ENCODE results near the gene TOP3B.
"Not testable (repeated sequence)": the region's sequence is repeated elsewhere in the genome, so short reads cannot be mapped to it uniquely, and the experiment has no call there.

The TOP3B gene

GRCh38 chr22:21941921-21942320 lies 40.7 kb downstream of the TOP3B start:
- no peak for DNase-seq

DNA sequence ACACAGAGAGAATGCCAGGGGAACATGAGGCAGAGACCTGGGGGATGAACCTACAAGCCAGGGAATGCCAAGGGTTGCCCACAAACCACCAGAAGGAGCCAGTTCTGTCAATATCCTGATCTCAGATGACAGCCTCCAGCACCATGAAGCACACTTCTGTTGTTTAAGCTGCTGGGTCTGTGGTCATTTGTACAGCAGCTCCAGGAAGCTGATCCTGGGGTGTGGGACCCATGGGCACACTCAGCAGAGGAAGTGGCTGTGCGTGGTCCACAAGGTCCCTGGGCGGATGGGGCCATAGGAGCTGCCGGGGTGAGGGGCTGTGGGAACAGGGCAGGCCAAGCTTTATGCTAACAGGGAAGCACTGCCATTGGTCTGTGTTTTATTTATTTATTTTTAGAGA lies 42.1 kb downstream of the TOP3B start:
- DNase-seq: no peak

- not testable (repeated sequence) for DNase-seq
Observed at GRCh38 chr22:21939935-21940334, 42.7 kb downstream of the TOP3B start.

DNA sequence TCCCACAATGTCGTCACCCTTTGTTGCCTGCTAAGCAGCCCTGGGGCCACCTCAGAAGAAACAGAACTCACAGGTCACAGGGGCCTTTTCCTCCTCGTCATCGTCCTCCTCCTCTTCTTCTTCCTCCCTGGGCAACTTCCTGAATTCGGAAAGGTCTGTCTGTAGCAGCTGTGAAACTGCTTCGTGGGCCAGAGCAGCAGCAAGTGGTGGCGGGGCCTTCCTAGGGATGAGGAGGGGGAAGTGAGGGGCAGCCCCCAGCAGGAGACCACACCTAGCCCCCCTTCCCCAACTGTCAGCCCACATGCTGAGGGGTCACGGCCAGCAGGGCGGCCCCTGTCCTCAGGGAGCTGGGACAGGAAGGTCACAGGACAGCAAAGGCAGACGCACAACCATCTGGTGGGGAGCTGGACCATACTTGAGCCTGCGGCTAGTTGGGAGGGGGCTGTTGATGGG lies 43.1 kb downstream of the TOP3B start:
- no peak for DNase-seq

- DNase-seq: no peak
Observed at GRCh38 chr22:21938906-21939305, 43.7 kb downstream of the TOP3B start.

GRCh38 chr22:21938071-21938822 lies 44.3 kb downstream of the TOP3B start:
- DNase-seq: peak; percentile 94

- no peak for DNase-seq
Observed at GRCh38 chr22:21937821-21938070, 44.8 kb downstream of the TOP3B start.

- DNase-seq: no peak
Observed at GRCh38 chr22:21937041-21937820, 45.4 kb downstream of the TOP3B start.

GRCh38 chr22:21936151-21936775 lies 46.3 kb downstream of the TOP3B start:
- no peak for DNase-seq

- DNase-seq: no peak
Observed at GRCh38 chr22:21933910-21934309, 48.7 kb downstream of the TOP3B start.

- no peak for DNase-seq
Observed at GRCh38 chr22:21933413-21933812, 49.2 kb downstream of the TOP3B start.

- DNase-seq: no peak
Observed at GRCh38 chr22:21932347-21932746, 50.2 kb downstream of the TOP3B start.

DNA sequence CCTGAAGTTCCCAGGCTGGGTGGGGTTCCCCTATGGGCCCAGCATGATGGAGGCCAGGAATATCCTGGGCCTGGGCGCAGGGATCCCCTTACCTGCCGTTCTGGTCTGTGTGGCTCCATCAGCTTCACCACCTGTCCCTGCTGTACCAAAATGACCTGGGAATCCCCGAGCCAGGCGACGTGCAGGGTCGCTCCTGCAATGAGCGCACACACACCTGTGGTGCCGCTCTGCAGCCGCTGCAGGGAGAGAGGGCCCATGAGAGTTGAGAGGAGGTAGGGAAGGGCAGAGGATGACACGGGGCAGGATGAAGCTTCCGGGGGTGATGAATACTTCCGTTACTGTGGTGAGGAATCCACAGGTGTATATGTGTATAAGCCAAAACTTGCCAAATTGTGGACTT lies 51.5 kb downstream of the TOP3B start:
- DNase-seq: no peak

DNA sequence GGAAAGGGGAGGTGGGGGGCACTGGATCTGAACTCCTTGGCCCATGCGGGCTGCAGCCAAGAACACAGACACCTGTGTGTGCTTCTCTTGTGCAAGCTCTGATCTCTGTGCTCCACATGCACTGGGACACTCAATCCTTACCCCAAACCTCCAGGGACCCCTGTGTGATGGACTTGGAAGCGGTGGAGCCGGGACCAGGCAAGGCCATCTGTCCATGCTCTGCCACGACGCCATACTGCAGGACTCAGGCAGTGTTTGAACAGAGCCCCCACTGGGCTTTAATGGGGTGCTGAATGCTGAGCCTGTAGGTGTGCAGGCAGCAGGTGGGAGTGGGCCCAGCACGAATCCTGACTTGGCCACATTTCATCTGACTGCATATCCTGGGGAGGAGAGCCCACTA lies 53.3 kb downstream of the TOP3B start:
- no peak for DNase-seq

- DNase-seq: no peak
Observed at GRCh38 chr22:21928048-21928447, 54.5 kb downstream of the TOP3B start.

GRCh38 chr22:21927174-21927823 lies 55.3 kb downstream of the TOP3B start:
- no peak for DNase-seq

DNA sequence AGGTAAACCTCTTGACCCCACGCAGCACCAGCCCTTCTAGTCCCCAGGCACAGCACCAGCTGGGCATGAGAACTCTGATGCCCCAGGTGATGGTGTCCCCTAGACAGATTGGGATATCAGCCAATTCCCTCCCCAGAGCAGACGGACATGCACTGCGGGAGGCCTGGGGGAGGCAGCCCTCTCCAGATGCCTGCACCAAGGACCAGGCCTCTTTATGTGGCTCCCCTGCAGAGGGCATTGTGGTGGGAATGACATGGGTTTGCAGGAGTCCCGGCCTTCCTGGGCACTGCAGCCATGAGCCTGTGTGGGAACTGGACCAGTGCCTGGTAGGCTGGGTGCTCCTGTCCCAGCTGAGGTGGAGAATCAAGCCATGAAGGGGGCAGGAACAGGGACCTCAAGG lies 55.9 kb downstream of the TOP3B start:
- DNase-seq: no peak

- DNase-seq: no peak
Observed at GRCh38 chr22:21923163-21923561, 59.4 kb downstream of the TOP3B start.

GRCh38 chr22:21922370-21923162 lies 60.0 kb downstream of the TOP3B start:
- no peak for DNase-seq

DNA sequence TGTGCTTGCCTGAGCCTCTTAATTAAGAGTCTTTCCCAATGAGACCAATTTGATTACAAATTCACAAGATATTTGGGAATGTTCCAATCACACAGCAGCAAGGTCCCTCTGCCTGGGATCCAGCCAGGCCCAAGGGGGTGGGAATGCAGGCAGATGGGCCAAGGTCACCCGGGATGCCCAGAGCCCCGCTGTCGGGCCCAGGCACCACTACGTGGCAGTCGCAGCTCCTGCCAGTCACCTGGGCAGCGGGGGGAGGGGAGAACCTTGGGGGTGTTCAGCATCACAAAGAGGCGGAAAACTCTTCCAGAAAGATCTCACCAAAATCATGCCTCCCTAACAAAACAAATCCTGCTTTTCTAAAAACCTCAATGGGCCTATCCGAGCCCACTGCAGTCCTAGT lies 60.9 kb downstream of the TOP3B start:
- DNase-seq: no peak

GRCh38 chr22:21921184-21921721 lies 61.3 kb downstream of the TOP3B start:
- no peak for DNase-seq
